NCI-H1436 treated with DMSO at 0.1 percent for 48 hours (cell line): ENCODE results near the gene ZNF254.
"Not testable (repeated sequence)": the region's sequence is repeated elsewhere in the genome, so short reads cannot be mapped to it uniquely, and the experiment has no call there.

ENCODE experiments used
- DNase-seq: peaks from one replicate; lab custom pipeline; 2025; lab: John Stamatoyannopoulos, UW

Gene ZNF254

DNA sequence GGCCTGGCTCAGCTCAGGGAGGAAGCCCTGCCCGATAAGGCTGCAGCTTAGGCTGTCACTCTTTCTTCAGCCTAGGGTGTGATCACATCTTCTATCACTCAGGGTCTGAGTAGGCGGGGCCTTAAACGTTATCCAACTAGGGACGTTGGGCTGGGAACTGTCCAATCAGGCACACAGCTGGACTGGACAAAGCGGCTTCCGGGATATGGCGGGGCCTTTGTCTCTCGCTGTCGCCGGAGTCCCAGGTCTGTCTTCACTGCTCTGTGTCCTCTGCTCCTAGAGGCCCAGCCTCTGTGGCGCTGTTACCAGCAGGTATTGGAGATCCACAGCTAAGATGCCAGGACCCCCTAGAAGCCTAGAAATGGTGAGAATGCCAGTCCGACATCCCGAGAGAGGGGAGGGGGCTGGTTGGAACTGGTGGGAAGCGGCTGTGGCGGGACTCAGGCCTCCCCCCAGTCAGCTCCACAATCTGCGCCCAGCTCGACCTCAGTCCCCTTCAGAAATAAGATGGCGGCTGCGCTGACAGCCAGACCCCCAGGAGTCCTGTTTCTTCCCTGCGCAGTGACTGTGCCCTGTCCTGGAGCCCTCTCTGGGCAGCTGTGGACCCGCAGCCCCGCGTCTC lies at the start of gene ZNF254:
ZNF254 (plus strand) TSS at position 214 of the 622 bp plus-strand sequence; CDS start at position 335, 121 bp downstream.
- DNase-seq = no peak

DNA sequence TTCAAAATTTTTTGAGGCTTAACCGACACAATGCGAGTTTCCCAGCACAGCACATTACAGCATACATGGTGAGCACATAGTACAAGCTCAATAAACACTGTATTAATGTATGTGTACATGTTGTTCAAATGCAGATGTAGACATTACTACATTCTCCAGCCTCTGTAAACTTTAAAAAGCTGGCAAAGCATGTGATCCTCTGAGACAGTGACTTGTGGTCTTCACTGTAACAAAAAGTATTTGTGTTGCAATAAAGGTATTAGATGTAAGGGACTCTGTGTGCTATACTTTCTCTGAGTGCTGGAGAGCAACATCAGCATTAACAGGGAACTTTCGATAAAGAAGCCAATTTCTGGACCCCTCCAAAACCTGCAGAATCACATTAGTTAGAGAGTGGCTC lies 46.4 kb upstream of the ZNF254 start:
- no peak for DNase-seq

DNA sequence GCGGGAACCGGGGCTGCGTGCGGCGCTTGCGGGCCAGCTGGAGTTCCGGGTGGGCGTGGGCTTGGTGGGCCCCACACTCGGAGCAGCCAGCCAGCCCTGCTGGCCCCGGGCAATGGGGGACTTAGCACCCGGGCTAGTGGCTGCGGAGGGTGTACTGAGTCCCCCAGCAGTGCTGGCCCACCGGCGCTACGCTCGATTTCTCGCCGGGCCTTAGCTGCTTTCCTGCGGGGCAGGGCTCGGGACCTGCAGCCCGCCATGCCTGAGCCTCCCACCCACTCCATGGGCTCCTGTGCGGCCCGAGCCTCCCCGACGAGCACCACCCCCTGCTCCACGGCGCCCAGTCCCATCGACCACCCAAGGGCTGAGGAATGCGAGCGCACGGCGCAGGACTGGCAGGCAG lies 45.7 kb upstream of the ZNF254 start:
- DNase-seq = not testable (repeated sequence)

DNA sequence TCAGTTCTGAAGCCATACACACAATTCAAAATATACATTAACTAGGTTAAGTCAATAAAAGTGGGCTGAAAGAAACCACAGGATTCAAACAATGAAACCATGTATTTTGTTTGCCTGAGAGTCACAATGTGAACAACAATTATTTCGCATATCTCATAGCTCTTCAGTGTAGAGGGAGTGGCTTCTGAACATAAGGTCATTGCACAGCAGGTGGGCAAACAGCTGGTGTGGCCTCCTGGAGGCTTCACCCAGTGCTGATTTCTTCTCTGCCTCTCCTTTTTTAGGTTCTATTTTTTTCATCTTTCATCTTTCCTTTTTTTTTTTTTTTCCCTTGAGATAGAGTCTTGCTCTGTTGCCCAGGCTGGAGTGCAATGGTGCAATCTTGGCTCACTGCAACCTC lies 40.4 kb upstream of the ZNF254 start:
- no peak for DNase-seq

DNA sequence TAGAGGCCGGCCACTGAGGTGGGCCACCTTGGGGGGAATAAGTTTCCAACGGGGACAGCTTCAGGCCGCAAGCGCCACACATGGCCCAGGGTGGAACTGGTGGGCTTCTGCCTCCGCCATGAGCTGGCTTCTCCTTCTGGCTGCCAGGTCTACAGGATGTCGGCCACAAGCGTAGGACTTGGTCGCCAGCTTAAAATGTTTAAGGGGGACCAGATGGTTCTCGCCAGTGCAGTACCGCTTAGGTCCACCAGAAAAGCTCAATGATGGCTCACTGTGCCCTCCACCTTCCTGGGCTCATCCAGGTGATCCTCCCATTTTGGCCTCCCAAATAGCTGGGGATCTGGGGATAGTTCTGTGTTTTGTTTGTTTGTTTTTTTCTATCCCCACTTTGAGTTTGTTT lies 38.7 kb upstream of the ZNF254 start:
- no peak for DNase-seq

DNA sequence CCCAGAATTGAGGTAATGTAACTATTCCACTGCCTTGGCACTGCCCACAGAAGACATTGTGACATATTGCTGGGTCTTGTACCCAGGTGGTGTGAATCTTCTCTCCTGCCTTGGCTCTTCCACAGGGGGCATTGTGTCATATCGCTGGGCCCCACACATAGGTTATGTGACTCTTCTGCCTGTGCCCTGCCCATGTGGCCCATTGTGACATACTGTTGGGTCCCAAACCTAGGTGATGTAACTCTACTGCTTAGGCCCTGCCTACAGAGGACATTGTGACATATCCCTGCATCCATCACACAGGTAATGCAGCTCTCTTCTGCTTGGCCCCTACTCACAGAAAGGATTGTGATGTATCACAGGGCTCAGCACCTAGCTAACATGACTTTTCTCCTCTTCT lies 37.5 kb upstream of the ZNF254 start:
- no peak for DNase-seq

DNA sequence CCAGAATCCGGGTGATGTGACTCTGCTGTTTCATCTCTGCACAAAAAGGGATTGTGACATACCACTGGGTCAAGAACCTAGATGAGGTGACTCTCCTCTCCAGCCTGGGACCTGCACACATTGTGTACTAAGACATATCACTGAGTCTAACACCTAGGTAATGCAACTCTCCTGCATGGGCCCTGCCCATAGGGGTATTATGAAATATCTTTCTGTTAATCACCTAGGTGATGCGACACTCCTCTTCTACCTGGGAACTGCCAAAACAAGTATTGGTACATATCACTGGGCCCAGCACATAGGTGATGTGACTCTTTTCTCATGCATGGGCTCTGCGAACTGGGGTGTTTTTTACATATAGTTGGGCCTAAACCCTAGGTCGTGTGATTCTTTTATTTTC lies 35.5 kb upstream of the ZNF254 start:
- DNase-seq = no peak

DNA sequence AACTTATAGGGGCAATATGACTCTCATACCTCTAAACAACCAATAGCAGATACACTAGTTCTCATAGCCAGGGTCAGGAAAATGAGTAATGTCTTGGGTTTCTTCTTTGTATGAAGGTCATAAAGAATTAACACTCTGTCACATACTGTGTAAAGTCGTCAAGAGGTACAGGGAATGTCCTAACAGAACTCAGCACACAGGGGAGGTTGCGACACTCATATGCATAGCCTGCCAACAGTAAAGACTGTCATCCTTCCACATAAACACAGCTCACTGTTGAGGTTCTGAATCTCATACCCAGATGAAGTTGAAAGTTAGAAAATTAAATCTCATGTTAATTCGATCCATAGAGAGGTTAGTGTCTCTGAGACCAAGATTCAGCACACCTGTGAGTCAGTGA lies 34.2 kb upstream of the ZNF254 start:
- DNase-seq = no peak

DNA sequence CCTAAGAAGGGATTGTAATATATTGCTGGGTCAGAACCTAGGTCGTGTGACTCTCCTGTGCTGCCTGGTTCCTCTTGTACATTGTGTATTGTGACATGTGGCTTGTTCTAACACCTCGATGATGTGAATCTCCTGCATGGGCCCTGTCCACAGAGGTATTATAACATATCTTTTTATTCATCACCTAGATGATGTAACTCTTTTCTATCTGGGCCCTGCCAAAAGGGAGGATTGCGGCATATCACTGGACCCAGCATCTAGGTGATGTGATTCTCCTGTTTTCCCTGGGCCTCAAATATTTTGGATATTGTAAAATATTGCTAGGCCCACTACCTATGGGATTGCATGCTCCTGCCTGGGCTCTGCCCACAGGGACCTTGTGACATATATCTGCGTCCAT lies 33.4 kb upstream of the ZNF254 start:
- no peak for DNase-seq

DNA sequence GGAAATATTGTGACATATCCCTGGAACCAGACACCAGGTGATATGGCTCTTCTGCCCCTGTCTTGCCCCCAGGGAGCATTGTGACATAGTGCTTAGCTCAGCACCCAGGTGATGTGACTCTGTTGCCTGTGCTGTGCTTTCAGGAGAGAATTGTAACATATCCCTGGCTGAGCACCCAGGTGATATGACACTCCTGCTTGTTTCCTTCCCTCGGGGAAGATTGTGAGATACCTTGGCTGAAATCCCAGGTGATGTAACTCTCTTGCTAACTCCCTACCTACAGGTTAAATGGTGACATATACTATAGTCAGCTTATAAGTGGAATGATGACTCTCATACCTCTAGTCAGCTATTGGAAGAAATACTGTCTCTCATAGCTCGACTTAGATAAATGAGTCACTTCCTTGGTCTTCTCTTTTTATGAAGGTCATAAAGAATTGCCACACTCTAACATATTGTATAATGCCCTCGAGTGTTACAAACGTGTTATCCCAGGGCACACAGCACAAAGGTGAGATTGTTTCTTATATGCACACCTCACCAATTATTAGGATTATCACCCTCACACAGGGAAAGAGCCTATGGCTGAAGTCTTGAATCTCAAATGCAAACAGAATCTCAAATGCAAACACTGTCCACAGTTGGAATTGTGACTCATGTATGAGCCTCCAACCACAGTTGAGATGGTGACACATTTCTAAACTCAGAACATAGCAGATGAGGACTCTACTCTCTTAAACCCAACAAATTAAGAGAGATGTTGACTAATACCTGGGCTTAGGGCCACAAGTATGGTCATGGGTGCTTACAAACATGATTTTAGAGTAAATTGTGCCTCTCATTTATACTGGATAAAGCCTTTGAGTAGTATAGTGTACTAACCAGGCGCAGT lies 32.7 kb upstream of the ZNF254 start:
- no peak for DNase-seq

DNA sequence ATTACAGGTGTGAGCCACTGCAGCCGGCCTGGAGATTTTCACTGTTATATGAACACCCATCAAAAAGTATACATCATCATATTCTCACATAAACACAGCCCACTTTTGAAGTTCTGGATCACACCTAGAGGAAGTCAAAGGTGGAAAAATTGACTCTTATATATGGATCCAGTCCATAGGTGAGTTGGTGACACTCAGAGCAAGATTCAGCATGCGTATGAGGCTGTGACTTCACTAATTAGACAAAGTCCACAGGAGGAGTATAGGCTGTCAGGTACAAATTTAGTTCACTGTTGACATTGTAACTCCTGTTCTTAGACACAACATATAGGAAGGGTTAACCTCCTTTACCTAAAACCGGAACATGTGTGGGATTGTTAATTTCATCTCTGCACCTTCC lies 31.4 kb upstream of the ZNF254 start:
- no peak for DNase-seq

DNA sequence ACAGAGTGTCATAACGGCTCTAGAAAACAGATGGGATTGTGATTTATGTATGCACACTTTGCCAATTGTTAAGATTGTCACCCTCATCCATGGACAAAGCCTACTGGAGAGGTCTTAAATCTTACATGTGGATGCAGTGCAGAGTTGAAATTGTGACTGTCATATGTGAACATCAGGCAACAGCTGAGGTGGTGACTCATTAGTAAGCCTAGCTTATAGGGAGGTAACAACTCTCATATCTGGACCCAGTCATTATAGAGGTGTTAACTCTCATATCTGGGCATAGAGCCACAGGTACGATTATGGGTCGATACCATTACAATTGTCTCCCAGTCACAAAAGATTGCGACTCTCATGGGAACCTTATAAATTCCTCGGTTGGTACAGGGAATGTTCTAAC lies 29.8 kb upstream of the ZNF254 start:
- no peak for DNase-seq

DNA sequence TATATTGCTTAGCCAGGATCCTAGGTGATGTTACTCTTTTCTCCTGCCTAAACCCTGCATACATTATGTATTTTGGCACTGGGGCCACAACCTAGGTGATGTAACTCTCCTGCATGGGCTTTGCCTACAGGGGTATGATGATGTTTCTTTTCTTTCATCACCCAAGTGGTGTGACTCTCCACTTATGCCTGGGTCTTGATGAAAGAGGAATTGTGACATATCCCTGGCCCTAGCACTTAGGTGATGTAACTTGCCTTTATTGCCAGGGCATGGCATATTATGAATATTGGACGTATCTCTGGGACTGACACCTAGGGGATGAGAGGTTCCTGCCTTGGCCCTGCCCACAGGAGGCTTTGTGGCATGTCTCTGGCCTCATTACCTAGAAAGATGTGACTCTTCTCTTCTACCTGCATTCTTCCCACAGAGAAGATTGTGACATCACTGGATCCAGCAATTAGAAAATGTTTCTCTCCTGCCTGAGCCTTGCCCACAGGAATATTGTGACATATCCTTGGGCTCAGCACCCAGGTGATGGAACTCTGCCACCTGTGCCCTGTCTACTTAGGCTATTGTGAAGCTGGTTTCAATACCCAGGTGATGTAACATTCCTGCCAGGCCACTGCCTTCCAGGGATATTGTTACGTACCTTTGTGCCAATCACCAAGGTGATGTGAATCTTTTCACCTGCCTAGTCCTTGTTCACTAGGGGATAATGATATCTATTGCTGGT lies 27.3 kb upstream of the ZNF254 start:
- DNase-seq = no peak

DNA sequence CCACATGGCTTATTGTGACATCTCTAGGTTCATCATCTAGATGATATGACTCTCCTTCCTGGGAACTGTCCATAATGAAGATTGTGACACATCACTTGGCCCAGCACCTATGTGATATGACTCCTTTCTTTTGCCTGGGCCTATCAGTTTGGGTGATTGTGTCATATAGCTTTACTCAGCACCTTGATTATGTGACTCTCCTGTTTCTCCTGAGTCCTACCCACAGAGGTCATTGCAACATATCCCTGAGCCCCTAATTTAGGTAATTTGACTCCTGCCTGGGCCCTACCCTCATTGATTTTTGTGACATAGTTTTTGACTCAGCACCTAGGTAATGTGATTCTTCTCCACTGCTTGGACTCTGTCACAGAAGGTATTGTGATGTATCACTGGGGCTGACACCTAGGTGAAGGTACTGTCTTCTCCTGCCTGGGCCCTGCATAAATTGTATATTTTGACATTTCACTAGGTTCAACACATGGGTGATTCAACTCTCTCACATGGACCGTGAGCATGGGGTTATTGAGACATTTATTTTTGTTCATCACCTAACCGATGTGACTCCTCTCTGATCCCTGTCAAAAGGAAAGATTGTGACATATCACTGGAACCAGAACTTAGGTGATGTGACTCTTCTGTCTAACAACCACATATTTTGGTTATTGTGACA lies 26.2 kb upstream of the ZNF254 start:
- DNase-seq = no peak

DNA sequence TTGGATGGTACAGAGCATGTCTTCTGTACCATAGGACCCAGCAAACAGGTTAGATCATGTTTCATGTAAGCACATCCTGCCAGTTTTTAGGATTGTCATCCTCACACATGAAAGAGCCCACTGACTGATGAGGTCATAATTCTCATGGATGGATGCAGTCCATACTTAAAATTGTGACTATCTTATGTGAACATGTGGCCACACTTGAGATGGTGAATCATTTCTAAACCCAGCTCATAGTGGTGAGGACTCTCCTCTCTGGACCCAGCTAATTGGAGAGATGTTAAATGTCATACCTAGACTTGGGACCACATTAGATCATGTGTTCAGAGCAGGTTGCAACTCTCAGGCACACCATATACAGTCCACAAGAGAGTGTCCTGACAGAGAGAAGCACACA lies 24.8 kb upstream of the ZNF254 start:
- no peak for DNase-seq

DNA sequence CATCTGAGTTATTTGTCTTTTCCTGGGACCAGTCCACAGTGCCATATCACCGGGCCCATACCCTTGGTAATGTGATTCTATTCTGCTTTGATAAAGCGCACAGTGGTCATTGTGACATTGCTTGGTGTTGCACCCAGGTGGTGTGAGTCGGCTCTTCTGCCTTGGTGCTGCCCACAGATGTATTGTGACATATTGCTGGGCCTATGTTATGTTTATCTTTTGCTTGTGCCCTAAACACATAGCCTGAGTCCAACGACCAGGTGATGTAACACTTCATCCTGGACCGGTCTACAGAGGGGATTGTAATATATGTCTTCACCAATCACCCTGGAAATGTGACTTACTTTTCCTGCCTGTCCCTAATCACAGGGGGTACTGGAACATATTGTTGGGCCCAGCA lies 23.7 kb upstream of the ZNF254 start:
- no peak for DNase-seq

DNA sequence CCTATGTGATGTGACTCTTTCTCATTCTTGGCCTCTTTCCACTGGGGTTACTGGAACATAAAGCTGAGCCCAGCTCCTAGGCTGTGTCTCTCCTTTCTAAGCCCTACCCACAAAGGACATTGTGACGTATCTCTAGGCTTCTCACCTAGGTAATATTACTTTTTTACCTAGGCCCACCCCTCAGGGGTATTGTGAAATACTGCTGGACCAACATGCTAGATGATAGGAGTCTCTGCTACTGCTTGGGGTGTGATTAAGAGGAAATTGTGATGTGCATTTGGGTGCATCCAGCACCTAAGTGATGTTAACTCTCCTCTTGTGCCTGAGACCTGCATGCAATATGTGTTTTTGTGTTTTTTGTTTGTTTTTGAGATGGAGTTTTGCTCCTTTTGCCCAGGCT lies 22.8 kb upstream of the ZNF254 start:
- no peak for DNase-seq

DNA sequence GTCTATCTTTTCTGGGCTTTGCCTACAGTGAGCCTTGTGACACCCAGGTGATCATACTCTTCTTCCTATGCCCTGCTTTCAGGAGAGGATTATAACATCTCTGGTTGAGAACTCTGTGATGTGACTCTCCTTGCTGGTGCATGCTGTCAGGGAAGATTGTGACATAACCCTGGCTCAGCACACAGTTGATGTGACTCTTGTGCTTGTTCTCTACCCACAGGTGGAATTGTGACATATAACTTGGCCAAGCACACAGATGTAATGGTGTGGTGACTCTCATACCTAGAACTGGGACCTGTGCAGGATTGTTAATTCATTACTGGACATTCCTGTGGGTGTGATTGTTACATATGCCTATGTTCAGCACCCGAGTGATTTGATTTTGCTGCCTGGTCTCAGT lies 21.7 kb upstream of the ZNF254 start:
- DNase-seq = no peak

DNA sequence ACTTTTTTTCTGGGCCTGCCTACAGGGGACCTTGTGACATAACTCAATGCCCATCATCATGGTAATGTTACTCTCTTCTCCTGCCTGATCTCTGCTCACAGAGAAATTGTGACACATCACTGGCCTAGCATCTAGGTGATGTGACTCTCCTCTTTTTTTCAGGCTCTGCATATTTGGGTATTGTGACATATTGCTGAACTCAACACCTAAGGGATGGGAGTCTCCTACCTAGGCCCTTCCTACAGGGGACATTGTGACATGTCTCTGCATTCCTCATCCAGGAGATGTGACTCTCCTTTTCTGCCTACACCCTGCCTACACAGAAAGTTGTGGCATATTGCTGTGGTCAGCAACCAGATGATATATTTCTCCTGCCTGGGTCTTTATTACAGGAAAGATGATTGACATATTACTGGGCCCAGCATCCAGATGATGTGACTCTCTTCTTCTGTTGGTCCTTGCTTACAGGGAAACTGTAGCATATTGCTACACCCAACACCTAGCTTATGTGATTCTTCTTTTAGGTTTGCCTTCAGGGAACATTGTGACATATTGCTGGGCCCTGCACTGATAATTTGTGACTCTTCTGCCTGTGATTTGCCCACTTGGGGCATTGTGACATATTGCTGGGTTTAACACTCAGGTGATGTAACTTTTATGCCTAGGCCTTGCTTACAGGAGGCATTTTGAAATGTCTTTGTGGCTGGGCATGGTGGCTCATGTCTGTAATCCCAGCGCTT lies 21.0 kb upstream of the ZNF254 start:
- DNase-seq = no peak

DNA sequence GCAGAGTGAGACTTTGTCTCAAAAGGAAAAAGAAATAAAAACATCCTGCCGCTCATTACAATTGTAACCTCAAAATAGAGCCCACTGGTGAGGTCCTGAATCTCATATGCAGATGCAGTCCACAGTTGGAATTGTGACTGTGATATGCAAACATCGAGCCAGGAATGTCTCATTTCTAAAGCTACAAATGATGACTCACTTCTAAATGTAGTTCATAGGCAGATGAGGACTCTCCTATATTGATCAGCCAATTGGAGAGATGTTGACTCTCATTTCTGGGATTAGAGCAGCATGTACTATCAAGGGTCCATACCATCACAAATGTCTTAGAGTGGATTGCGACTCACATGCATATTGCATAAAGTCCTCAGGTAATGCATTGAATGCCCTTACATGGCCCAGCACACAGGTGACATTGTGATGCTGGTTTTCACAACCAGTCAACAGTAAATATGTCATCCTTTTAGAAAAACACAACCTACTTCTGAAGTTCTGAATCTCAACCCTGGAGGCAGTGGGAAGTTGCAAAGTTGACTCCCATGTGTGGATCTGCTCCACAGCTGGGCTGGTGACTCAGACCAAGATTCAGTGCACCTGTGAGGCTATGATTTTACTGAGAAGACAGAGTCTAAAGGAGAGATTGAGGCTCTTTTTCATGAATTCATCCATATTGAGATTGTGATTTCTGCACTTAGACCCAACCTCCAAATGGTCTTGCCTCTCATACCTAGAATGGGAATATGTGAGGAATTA lies 16.9 kb upstream of the ZNF254 start:
- no peak for DNase-seq

DNA sequence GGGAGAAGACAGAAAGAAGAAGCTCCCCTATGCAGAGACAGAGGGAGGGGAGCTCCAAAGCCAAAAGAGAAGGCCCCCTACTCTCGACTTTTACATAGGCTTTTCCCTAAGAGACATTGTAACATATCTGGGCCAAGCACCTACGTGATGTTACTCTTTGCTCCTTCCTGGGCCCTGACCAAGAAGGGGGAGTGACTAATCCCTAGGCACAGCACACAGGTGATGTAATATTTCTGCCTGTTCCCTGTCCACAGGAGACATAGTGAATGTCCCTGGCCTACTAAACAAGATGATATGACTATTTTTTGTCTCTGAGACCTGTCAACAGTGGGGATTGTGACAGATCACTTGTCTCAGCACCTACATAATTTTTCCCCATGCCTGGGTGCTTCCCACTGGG lies 15.9 kb upstream of the ZNF254 start:
- DNase-seq = no peak
